ENCODE measurements around the gene MRFAP1.

The MRFAP1 gene

GRCh38 chr4:6640292-6641163, at the start of gene MRFAP1:
Gene MRFAP1, plus strand, starts transcription at chr4:6640685. Its CDS starts 178 bp downstream, at chr4:6640863.
- DNase-seq = peak; percentile 85

- no peak for DNase-seq
These were observed 49.2 kb upstream of the MRFAP1 start for GRCh38 chr4:6591313-6591712.

- DNase-seq = no peak
These were observed 48.7 kb upstream of the MRFAP1 start for GRCh38 chr4:6591781-6592180.

GRCh38 chr4:6592804-6593563, 47.5 kb upstream of the MRFAP1 start:
- DNase-seq = no peak

GRCh38 chr4:6594341-6594740, 46.1 kb upstream of the MRFAP1 start:
- no peak for DNase-seq

- DNase-seq = no peak
These were observed 45.6 kb upstream of the MRFAP1 start for GRCh38 chr4:6594826-6595355.

GRCh38 chr4:6595897-6596537, 44.5 kb upstream of the MRFAP1 start:
- no peak for DNase-seq

GRCh38 chr4:6596948-6597347, 43.5 kb upstream of the MRFAP1 start:
- DNase-seq = no peak

- DNase-seq = no peak
These were observed 42.4 kb upstream of the MRFAP1 start for GRCh38 chr4:6598127-6598526.

- DNase-seq = no peak
These were observed 41.8 kb upstream of the MRFAP1 start for GRCh38 chr4:6598641-6599040.

- DNase-seq = no peak
These were observed 38.7 kb upstream of the MRFAP1 start for GRCh38 chr4:6601661-6602250.

- no peak for DNase-seq
These were observed 38.2 kb upstream of the MRFAP1 start for GRCh38 chr4:6602289-6602688.

GRCh38 chr4:6603128-6603527, 37.4 kb upstream of the MRFAP1 start:
- no peak for DNase-seq

GRCh38 chr4:6605114-6605513, 35.4 kb upstream of the MRFAP1 start:
- DNase-seq = no peak

- DNase-seq = no peak
These were observed 34.9 kb upstream of the MRFAP1 start for GRCh38 chr4:6605605-6606004.

GRCh38 chr4:6606465-6607235, 33.8 kb upstream of the MRFAP1 start:
- no peak for DNase-seq

GRCh38 chr4:6607368-6608055, 33.0 kb upstream of the MRFAP1 start:
- no peak for DNase-seq

- no peak for DNase-seq
These were observed 31.6 kb upstream of the MRFAP1 start for GRCh38 chr4:6608758-6609414.

GRCh38 chr4:6609415-6610079, 30.9 kb upstream of the MRFAP1 start:
- DNase-seq = no peak

GRCh38 chr4:6610856-6611430, 29.5 kb upstream of the MRFAP1 start:
- DNase-seq = no peak

All from NCI-H510A (cell line).